RPMI7951 (cell line): Measurements from ENCODE around the gene ARR3. TPM values are rescaled to one million over a fixed set of nuclear protein-coding genes. Genes with fewer than 3 reads are reported as not detected.
A peak's percentile ranks its signal among the peaks of the same experiment; 100 is the strongest.
"Not testable (repeated sequence)": the region's sequence is repeated elsewhere in the genome, so short reads cannot be mapped to it uniquely, and the experiment has no call there.

ENCODE experiments used
- DNase-seq: peaks from one replicate; pipeline ENCODE4 v3.0.0-alpha.2; 2012; ENCODE audit warnings: low read depth
- total RNA-seq: library from RNA; depleted of rRNA; stranded (reverse); fragments of >200 nt; shearing (Covaris generic); gene quantifications from 2 replicates; pipeline ENCODE4 v1.2.3, GENCODE V29; 2014; rRNA removed

Gene ARR3
- total RNA-seq, 1 experiment from 2014 or later, result not detected

DNA sequence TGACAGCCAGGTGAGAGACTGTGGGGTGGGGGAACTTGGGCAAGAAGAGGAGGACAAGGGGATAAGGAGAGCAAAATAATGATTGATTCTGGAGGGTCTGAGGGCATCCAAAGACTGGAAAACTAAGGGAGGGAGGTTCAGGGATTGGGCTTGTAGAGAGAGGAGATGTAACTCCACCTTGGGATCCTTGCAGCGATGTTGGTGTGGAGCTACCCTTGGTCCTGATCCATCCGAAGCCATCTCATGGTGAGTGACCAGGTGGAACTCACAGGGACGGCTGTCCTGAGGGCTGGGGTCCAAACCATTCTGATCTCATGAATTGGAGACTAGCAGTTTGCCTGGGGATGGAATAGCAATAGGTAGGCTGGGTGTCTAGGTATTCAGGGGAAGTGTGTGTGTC, 12.4 kb downstream of the ARR3 start:
- DNase-seq, result no peak

DNA sequence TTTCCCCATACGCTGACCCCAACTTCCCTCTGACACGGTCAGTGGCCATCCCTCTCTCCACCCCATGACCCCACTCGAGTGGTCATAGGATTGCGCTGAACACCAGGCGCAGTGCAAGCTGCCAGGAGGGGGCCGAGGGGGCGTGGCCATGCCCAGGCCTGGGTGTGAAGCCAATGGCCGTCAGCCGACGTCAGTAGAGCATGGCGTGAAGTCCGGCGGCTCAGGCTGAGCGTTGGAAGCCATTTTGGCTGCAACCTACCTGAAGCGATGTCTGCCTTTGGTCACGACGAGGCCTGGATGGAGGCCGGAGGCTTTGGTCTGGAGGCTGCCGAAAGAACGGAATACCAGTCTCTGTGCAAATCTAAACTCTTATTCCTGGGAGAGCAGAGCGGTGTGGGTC, 13.8 kb downstream of the ARR3 start, which contains the start of gene RAB41:
TSS of gene RAB41 (plus strand) at position 222 of the 400 bp plus-strand sequence. CDS start at position 268, 46 bp downstream.
- no peak for DNase-seq

DNA sequence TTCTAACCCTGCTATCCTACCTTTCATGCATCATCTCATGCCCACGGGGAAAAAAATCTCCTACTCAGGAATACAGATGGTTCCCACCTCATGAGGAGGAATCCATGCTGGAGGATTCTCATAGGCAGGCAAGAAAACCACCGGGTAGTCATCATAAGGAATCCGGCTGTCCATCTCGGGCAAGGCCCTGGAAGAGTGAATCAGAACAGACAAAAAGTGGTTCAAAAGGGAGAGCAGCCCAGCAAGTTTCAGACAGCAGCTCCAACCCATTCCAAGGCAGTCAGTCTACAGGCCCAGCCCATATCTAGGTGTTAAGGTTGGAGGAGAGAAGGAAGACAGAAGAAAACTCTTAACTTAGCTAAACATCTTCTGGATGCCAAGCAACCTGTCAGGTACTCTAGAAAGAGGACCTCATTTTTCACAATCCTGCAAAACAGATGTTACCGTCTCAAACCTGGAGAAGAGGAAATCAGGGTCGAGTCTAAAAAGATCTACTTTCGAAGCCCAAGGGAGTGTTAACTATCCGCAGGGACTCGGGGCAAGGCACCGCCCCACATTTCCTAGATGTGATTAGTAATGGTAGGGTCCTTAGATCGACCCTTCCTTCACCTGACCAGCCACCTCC, 21.1 kb downstream of the ARR3 start:
- peak; percentile 13 for DNase-seq

DNA sequence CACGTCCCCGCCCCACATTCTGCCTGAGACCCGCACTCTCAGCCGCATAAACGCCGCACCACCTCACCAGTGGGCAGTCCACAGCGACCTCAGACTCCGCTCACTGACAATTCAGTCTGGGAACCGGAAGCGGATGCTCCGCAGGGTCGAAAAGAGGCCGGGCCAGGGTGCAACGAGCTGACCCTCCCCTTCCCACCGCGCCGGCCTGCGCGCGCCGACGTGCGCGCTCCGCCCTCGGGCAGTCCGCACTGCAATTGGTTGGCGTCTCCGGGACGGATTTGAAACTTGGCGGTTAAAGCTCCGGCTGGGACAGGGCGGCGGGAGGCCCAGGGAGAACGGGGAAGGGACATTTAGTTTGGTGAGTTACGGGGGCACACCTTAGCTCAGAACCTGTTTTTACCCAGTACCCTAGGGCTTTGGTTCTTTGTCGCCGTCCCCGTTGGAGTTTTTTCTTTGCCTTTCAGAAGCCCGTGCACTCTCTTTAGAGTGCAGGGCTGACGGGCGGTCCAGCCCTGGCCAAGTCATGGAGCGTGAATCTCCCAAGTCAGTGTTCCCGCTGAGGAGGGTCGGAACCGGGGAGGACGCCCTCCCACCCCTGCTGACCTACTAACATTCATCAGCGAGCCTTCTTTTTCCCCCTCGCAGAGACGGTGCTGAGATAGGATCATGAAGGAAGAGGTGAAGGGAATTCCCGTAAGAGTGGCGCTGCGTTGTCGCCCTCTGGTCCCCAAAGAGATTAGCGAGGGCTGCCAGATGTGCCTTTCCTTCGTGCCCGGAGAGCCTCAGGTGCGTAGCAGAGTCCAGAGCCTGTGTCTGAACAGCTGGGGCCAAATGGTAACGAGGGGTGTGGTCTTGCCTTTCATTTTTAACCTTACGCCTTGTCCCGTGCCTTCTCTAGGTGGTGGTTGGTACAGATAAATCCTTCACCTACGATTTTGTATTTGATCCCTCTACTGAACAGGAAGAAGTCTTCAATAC, 21.9 kb downstream of the ARR3 start, which contains the start of the genes KIF4A and PDZD11:
TSS of gene KIF4A (plus strand) at position 312 of the 978 bp plus-strand sequence. CDS start at position 667, 355 bp downstream.
TSS of gene PDZD11 (minus strand) at position 135 of the 978 bp plus-strand sequence. CDS start 586 bp downstream, outside the sequence.
- DNase-seq, result peak; percentile 88

DNA sequence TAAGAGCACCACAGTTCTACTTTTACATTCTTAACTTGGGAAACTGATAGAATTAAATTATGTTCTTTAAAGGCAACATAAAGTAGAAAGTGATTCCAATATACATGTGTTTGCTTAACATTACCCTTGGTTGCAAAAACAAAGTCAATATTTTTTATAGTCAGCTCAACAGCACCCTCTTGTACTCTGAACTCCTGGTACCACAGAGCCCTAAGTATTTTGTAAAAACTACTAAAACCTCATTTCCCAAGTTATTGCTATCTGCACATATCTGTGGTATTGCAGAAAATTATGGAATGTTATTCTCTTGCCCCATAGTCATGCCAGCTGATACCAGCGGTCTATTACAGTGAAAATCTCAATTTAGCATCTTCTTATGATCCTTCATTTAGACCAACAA, 24.7 kb downstream of the ARR3 start:
- DNase-seq, result no peak

DNA sequence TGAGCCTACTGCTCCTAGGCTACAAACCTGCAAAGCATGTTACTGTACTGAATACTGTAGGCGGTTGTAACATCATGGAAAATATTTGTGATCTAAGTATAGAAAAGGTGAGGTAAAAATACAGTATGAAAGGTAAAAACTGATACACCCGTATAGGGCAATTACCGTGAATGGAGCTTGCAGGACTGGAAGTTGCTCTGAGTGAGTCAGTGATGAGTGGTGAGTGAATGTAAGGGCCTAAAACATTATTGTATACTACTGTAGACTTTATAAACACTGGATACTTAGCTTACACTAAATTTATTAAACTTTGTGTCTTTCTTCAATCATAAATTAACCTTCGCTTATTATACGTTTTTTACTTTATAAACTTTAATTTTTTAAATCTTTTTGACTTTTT, 25.5 kb downstream of the ARR3 start:
- DNase-seq, result no peak

DNA sequence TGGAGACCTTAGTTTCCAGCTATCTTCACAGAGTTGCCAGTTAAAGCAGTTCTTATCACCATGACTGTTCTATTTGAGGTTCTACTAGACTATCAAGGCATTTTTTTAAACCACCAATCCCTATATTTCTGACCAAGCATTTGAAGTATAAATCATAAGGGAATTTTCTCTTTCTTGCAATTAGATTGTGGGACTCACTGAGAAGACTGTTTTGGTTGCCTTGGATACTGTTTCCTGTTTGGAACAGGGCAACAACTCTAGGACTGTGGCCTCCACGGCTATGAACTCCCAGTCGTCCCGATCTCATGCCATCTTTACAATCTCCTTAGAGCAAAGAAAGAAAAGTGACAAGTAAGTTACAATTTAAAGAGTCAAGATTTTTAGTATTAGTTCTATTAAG, 33.6 kb downstream of the ARR3 start:
- peak; percentile 40 for DNase-seq

DNA sequence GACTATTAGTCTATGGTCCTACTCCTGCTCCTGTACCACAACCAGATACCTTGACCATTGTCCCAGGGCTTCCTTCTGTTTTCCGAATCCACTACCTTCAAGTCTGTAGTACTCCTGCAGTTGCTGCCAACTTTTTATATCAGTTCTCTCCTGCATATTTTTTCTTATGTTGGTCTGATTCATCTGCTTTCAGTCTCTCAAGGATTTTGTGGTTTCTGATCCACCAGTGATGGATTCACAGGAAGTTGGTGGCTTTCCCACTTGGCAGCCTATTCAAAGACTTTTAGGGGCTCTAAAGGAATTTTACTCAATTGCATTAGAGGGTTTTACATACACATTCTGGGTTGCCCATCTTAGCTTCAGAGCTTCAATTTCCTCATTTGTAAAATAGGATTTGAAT, 45.4 kb downstream of the ARR3 start:
- peak; percentile 77 for DNase-seq

DNA sequence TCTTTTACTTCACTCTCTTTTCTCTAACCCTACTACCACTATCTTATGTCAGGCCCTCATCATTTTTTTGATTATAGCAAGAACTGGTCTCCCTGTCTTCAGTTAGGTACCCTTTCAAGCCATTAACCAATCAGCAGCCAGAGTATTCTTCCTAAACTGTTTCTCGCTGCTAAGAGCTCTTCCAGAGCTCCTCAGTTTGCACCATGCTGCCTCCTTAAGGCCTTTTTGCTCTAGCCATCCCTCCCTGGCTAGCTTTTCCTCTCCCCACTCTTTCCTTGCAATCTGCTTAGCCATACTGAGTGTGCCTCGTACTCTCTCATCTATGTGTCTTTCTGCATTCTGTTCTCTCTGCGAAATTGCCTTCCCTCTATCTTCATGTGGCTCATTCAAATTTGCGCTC, 54.6 kb downstream of the ARR3 start:
- DNase-seq, result no peak

DNA sequence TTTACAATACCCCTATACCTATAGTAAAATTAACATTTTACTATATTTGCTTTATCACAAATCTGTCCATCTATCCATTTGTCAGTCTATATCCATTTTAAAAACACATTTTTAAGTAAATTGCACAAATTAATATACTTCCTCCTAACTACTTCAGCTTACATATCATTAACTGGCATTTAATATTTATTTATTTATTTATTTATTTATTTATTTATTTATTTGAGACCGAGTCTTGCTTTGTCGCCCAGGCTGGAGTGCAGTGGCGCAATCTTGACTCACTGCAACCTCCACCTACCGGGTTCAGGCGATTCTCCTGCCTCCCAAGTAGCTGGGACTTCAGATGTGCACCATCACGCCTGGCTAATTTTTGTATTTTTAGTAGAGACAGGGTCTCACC, 55.5 kb downstream of the ARR3 start:
- DNase-seq, result not testable (repeated sequence)

DNA sequence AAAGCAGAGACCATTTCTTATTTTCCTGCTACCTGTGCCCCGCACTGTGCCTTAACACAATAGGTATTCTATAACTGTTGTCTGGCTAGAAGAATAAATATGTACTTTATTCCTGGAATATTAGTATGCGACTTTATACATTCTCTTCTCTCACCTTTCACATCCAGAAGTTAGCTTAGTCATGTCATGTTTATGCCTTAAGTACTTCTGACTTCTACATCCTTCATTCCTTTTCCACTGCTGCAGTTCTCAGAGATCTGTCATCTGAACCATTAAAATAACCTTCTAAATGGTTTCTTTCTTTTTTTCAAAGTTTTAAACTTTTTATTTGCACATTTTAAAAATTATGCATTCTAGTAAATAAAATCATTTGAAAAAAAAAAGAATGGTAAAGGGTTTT, 56.2 kb downstream of the ARR3 start:
- no peak for DNase-seq

DNA sequence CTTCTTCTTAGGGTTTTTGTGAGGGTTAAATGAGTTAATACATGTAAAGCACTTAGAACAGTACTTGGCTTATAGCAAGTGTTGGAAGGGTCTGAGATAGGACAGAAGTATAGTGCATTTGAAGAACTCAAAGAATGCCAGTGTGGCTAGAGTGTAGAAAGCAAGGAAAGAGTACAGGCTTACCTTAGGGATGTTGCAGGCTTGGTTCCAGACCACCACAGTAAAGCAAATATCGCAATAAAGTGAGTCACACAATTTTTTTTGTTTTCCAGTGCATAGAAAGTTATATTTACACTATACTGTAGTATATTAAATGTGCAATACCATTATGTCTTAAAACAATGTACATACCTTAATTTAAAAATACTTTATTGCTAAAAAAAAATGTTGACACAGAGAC, 63.0 kb downstream of the ARR3 start:
- no peak for DNase-seq

Other genes with a start within 250 kb of the ARR3 start
- not detected in 2 replicates for gene AWAT2, start 218.4 kb upstream of the ARR3 start, total RNA-seq
- gene OTUD6A, start 205.9 kb upstream of the ARR3 start, total RNA-seq, result not detected in 2 replicates
- gene IGBP1, start 134.9 kb upstream of the ARR3 start, total RNA-seq, result 84.3 and 88.8 TPM in 2 replicates
- not detected in 2 replicates for gene DGAT2L6, start 90.9 kb upstream of the ARR3 start, total RNA-seq
- gene AWAT1, start 33.7 kb upstream of the ARR3 start, total RNA-seq, result not detected in 2 replicates
- 0.24 TPM in 1 of 2 replicates, not detected in the other for gene P2RY4, start 8.1 kb upstream of the ARR3 start, total RNA-seq
- not detected in 2 replicates for gene RAB41, start 13.8 kb downstream of the ARR3 start, total RNA-seq
- gene PDZD11, start 21.6 kb downstream of the ARR3 start, total RNA-seq, result 162 and 186 TPM in 2 replicates
- gene KIF4A, start 21.8 kb downstream of the ARR3 start, total RNA-seq, result 58.6 and 60.7 TPM in 2 replicates
- not detected in 2 replicates for gene GDPD2, start 155.0 kb downstream of the ARR3 start, total RNA-seq
- 8.1 and 11.4 TPM in 2 replicates for gene DLG3, start 176.5 kb downstream of the ARR3 start, total RNA-seq